SK-N-MC (cell line): ENCODE measurements around the gene HOMER3.

ENCODE experiments used
- EZH2 ChIP-seq: fragments of 200-600 bp; sonication (generic); IDR thresholded peaks from one replicate; pipeline ENCODE4 v1.6.1; 2017; ENCODE audit warnings: antibody characterized with exemption
- POLR2AphosphoS5 ChIP-seq: IDR thresholded peaks from 2 replicates; pipeline ENCODE4 v1.6.1; 2012; ENCODE audit warnings: mild to moderate bottlenecking, low read depth, low read length, borderline replicate concordance

GRCh38 chr19:18924684-18925213 lies 16.3 kb downstream of the HOMER3 start:
- no peak for TF ChIP-seq POLR2AphosphoS5
- no peak for TF ChIP-seq EZH2
